DOHH2 (cell line): ENCODE data around the gene BAHD1.

ENCODE experiments used
- H3F3A ChIP-seq: fragments of 200-600 bp; sonication (generic), shearing (Covaris generic); 2 replicates; pipeline ENCODE4 v1.6.0; 2016; ENCODE audit warnings: antibody characterized with exemption, mild to moderate bottlenecking; ENCODE audit not compliant: control insufficient read depth, insufficient read depth
- H3K27ac ChIP-seq: fragments of 200-600 bp; sonication (generic); 2 replicates; pipeline ENCODE4 v1.5.1; 2014; ENCODE audit warnings: low read depth, mild to moderate bottlenecking, low read length, moderate library complexity
- H3K27me3 ChIP-seq: fragments of 200-600 bp; sonication (generic); 2 replicates; pipeline ENCODE4 v1.6.1; 2014; ENCODE audit warnings: mild to moderate bottlenecking, low read length, mixed read lengths; ENCODE audit not compliant: control insufficient read depth
- H3K36me3 ChIP-seq: fragments of 200-600 bp; sonication (generic); 2 replicates; pipeline ENCODE4 v1.6.1; 2014; ENCODE audit warnings: mild to moderate bottlenecking, low read length, moderate library complexity, mixed read lengths; ENCODE audit not compliant: control insufficient read depth
- H3K4me1 ChIP-seq: fragments of 200-600 bp; sonication (generic); 2 replicates; pipeline ENCODE4 v1.6.1; 2014; ENCODE audit warnings: mild to moderate bottlenecking, low read length, mixed read lengths; ENCODE audit not compliant: control insufficient read depth
- H3K4me2 ChIP-seq: fragments of 200-600 bp; sonication (generic); 2 replicates; pipeline ENCODE4 v1.6.0; 2014; ENCODE audit warnings: mild to moderate bottlenecking, low read length, moderate library complexity
- H3K4me3 ChIP-seq: fragments of 200-600 bp; sonication (generic); 2 replicates; pipeline ENCODE4 v1.5.1; 2014; ENCODE audit warnings: mild to moderate bottlenecking, low read length, mixed read lengths
- H3K79me2 ChIP-seq: fragments of 200-600 bp; sonication (generic); 2 replicates; pipeline ENCODE4 v1.6.1; 2014; ENCODE audit warnings: mild to moderate bottlenecking, low read length, mixed read lengths; ENCODE audit not compliant: control insufficient read depth
- H3K9me2 ChIP-seq: fragments of 200-600 bp; sonication (generic); replicated peaks from 2 replicates; pipeline ENCODE4 v1.6.1; 2014; ENCODE audit warnings: mild to moderate bottlenecking, low read length, mixed read lengths; ENCODE audit not compliant: control insufficient read depth
- H3K9me3 ChIP-seq: fragments of 200-600 bp; sonication (generic); 2 replicates; pipeline ENCODE4 v1.6.1; 2014; ENCODE audit warnings: antibody characterized with exemption, low read length, mixed read lengths; ENCODE audit not compliant: control insufficient read depth, insufficient read depth
- H4K20me1 ChIP-seq: fragments of 200-600 bp; sonication (generic); 2 replicates; pipeline ENCODE4 v1.6.0; 2014; ENCODE audit warnings: low read depth, mild to moderate bottlenecking, antibody characterized with exemption, low read length, moderate library complexity; ENCODE audit not compliant: control insufficient read depth, insufficient read depth
- CTCF ChIP-seq: fragments of 200-600 bp; sonication (generic); IDR thresholded peaks from one replicate; pipeline ENCODE4 v1.5.1; 2014; ENCODE audit warnings: antibody characterized with exemption, mild to moderate bottlenecking, low read depth, low read length; ENCODE audit not compliant: poor library complexity, severe bottlenecking
- EZH2phosphoT487 ChIP-seq: fragments of 200-600 bp; sonication (generic); IDR thresholded peaks from 2 replicates; pipeline ENCODE4 v1.6.1; 2017; ENCODE audit warnings: borderline replicate concordance, mild to moderate bottlenecking, antibody characterized with exemption, low read length, moderate library complexity, mixed read lengths

BAHD1 gene

GRCh38 chr15:40435023-40435709 is 5.6 kb upstream of the BAHD1 start:
- no peaks in the 10 kb centered on the region for H3F3A ChIP-seq
- peaks cover 21% of the 10 kb centered on the region for H3K4me1 ChIP-seq
- H3K4me3 ChIP-seq, result no peak overlapping the region
- no peaks in the 10 kb centered on the region for H4K20me1 ChIP-seq
- no peaks in the 10 kb centered on the region for H3K79me2 ChIP-seq
- no peaks in the 10 kb centered on the region for H3K36me3 ChIP-seq
- H3K9me2 ChIP-seq, result no peaks in the 10 kb centered on the region
- no peaks in the 10 kb centered on the region for H3K9me3 ChIP-seq
- TF ChIP-seq EZH2phosphoT487 (no peak), CTCF (no peak)
- H3K4me2 ChIP-seq, result no peak overlapping the region
- H3K27me3 ChIP-seq, result peaks cover 80% of the 10 kb centered on the region
- no peak overlapping the region for H3K27ac ChIP-seq

- no peaks in the 10 kb centered on the region for H3K9me3 ChIP-seq
- peak overlapping the region; percentile 45 for H3K4me2 ChIP-seq
- no peak overlapping the region for H3K4me3 ChIP-seq
- peaks cover 25% of the 10 kb centered on the region for H3K4me1 ChIP-seq
- H3K27ac ChIP-seq, result no peak overlapping the region
- H3F3A ChIP-seq, result no peaks in the 10 kb centered on the region
- no peaks in the 10 kb centered on the region for H3K36me3 ChIP-seq
- no peaks in the 10 kb centered on the region for H3K79me2 ChIP-seq
- TF ChIP-seq CTCF, result no peak
- peak; percentile 82; the same call in 1 of the 2 replicates for TF ChIP-seq EZH2phosphoT487
- H3K27me3 ChIP-seq, result peaks cover 83% of the 10 kb centered on the region
- H4K20me1 ChIP-seq, result no peaks in the 10 kb centered on the region
- no peaks in the 10 kb centered on the region for H3K9me2 ChIP-seq
Observed at GRCh38 chr15:40435710-40436089, 5.1 kb upstream of the BAHD1 start.

GRCh38 chr15:40436116-40436891 is 4.4 kb upstream of the BAHD1 start:
- peak overlapping the region; percentile 36 for H3K4me3 ChIP-seq
- H3K9me2 ChIP-seq, result no peaks in the 10 kb centered on the region
- H3K27me3 ChIP-seq, result peaks cover 83% of the 10 kb centered on the region
- H3K79me2 ChIP-seq, result peaks cover 3% of the 10 kb centered on the region
- no peaks in the 10 kb centered on the region for H4K20me1 ChIP-seq
- no peak overlapping the region for H3K27ac ChIP-seq
- H3K4me1 ChIP-seq, result peaks cover 25% of the 10 kb centered on the region
- no peaks in the 10 kb centered on the region for H3F3A ChIP-seq
- H3K9me3 ChIP-seq, result no peaks in the 10 kb centered on the region
- TF ChIP-seq EZH2phosphoT487 (peak; percentile 79; the same call in 1 of the 2 replicates), CTCF (no peak)
- no peaks in the 10 kb centered on the region for H3K36me3 ChIP-seq
- peak overlapping the region; percentile 45 for H3K4me2 ChIP-seq
